Dermis microvascular lymphatic vessel endothelial cell (primary cell): ENCODE results near the gene ANXA1. TPM values are rescaled to one million over a fixed set of nuclear protein-coding genes. Genes with fewer than 3 reads are reported as not detected.

ENCODE experiments used
- DNase-seq, 2 donors: peaks; one replicate each; pipeline versions ENCODE4 v3.0.0 to v3.0.0-alpha.2; 2010; ENCODE audit warnings: low read depth in 2 of 2
- total RNA-seq: library from RNA; depleted of rRNA; stranded (reverse); fragments of >200 nt; gene quantifications from 2 replicates; pipeline ENCODE4 v1.2.1, GENCODE V29; 2014

ANXA1 gene, protein sequence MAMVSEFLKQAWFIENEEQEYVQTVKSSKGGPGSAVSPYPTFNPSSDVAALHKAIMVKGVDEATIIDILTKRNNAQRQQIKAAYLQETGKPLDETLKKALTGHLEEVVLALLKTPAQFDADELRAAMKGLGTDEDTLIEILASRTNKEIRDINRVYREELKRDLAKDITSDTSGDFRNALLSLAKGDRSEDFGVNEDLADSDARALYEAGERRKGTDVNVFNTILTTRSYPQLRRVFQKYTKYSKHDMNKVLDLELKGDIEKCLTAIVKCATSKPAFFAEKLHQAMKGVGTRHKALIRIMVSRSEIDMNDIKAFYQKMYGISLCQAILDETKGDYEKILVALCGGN
- total RNA-seq: 541 and 583 TPM in 2 replicates

DNA sequence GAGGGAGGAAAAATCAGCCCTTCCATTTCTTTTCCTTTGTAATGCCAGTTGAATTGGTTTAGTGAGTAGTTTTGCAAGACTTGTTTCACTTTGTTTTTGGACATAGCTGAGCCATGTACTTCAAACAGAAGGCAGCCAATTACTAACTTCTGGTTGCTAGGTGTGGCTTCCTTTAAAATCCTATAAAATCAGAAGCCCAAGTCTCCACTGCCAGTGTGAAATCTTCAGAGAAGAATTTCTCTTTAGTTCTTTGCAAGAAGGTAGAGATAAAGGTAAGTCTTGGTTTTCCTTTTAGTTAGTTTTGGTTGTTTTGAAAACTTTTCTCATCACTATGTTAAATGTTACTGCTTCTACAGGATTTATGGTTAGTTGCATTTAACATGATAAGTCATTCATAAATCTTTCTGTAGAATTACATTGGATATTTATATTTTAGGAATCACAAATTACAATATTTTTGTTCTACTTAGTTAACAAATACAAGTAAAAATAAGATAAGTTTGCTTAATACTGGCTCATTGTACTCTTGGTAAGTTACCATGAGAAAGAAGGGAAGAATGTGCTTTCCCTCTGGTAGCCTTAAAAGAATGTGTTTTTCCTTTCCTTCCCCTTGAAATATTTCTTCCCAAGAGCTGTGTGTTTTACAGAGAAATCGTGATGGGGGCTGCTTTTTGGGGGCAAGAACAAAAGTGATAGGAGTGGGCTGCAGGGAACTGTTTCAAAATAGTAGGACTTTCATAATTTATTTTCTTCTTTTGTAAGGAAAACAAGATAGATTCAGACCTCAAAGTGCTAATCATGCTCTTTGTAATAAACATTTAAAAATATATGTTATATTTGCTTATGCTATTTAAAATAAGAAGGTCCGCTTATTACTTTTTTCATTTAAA lies at the start of gene ANXA1:
ANXA1 (plus strand) TSS at position 213 of the 890 bp plus-strand sequence. CDS start 6,671 bp downstream, outside the sequence.
- DNase-seq: peak; percentile 88 to 91

DNA sequence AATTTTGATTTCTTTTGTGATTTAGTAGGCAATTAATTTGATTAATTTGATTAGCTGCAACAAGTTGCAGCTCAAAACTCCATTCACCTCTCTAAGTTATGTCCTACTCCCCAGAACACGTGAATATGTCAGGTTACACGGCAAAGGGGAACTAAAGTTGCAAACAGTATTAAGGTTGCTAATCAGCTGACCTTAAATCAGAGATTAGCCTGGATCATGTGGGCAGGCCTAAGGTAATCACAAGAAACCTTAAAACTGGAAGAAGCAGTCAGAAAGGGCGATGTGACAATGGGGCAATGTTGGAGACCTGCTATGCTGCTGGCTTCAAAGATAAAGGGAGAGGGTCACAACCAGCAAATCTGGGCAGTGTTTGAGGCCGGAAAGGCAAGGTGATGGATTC lies 47.3 kb upstream of the ANXA1 start:
- DNase-seq: peak; percentile 31 to 35

DNA sequence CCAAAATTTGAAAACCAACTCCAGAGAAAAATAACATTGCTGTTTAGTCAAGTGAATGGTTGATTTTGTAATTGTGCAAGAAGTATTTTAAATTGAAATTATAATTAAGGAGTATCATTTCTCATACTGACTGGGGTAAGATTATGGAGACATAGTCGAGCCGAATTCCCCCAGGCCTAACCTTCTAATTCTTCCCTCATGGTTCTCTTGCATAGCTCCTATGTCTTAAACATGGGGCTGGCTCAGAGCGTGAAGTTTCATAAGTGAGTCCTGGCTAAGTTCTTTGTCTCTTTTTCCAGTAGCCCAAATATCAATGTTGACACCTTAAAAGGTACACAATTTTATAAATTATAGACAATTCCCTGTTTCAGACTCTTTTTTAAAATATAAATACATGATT lies 46.7 kb upstream of the ANXA1 start:
- DNase-seq: no peak

DNA sequence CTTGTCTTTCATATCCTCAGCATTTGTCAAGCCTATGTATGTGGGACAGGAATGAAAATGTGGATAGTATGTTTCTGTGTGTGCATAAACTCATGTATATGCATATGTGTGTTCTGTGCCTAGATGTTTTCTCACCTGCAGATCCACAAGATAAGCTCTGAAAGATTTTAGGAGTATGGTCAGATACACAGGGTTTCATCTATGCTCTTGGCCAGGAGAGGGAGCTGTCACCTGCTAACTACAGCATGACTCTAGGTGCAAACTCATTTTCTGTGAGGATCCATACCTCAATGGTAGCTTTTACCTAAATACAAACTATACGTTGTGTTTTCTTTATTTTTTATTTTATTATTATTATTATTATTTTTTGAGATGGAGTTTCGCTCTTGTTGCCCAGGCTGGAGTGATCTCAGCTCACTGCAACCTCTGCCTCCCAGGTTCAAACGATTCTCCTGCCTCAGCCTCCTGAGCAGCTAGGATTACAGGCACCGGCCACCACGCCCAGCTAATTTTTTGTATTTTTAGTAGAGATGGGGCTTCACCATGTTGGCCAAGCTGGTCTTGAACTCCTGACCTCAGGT lies 44.1 kb upstream of the ANXA1 start:
- peak; percentile 55 to 66 for DNase-seq

DNA sequence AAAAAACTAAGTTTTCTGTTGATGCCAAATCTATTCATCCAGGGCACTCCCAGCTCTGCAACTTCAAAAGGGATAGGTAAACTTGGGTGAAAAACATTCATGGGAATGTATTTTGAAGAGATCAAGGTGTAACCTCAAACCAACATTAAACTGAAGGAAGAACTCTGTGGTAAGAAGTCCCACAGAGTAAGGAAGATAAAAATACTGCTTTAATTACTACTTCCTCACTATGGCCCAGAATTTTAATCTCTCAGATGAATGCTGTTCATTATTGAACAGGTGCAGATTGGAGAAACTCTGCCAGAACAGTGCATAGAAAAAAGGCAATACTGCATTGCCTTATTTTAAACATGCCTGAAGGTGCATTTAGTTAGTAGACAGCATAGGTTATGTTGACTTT lies 37.6 kb upstream of the ANXA1 start:
- no peak for DNase-seq

DNA sequence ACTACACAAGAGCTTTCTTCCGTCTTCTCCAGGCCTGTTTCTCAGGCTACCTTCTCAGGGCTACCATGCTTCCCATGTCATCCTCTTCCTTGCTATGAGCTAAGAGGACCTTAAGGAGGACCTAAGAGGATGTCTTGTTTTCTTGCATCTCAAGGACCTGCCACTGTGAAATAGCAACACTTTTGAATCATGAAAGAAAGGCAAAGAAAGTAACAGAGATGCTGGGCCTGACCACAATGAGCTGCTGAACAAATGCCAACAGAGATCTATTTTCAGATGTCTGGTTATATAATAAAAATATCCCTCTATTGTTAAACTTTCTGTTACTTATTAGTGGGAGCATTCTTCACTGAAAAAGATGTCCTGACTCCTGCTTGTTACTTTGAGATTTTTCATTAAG lies 36.7 kb upstream of the ANXA1 start:
- DNase-seq: no peak

DNA sequence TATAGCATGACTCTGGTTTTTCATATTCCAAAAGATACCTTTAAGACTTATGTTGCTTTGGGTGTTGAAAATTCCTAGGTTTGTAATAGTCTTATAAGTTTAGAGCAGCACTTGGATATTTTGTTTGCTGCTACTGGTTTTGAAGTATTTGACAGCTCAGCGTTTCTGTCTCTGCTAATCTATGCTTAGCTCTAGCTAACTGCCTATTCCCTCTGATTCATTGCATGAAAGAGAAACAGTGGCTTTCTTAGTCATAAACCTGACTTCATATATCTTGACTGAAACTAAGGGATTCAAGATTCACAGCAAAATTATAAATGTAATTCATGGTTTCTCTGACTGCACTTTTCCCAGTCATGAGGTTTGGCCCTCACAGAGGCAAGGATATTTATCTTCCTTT lies 35.6 kb upstream of the ANXA1 start:
- DNase-seq: no peak

DNA sequence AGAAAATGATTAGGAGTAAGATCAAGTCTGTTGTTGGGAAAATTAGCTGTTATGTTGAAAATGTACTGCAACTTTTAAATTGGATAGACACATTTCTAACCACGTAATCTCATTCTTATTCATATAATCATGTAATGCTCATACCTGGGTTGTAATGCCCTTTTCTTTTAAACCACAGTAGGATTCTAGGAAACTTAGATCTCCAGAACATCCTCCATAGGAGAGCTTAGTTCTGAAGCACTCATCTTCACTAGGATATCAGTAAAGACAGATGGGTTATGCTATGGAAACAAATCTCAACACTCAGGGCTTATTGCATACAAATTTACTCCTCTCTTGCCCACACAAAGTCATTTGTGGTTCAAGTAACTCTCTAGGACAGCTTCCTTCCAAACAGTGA lies 34.8 kb upstream of the ANXA1 start:
- no peak for DNase-seq

DNA sequence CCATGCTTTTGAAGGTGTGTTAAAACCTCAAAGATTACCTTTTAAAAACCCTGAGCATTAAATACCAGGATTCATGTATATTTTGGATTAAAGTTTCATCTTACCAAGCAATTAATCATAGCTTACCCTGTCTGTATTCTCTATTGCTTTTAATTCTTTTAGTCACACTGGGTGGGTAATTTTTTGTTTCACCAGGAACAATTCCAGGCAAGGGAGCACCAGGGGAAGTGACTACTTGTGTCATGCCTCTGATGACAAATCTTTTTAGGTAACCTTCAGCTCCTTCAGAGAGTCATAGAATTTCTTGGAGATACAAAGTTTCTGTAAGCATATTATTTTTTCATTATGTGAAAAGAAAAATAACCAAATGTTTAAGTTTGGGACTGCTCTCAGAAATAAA lies 33.4 kb upstream of the ANXA1 start:
- DNase-seq: peak in 1 of 2 donors; percentile 34

DNA sequence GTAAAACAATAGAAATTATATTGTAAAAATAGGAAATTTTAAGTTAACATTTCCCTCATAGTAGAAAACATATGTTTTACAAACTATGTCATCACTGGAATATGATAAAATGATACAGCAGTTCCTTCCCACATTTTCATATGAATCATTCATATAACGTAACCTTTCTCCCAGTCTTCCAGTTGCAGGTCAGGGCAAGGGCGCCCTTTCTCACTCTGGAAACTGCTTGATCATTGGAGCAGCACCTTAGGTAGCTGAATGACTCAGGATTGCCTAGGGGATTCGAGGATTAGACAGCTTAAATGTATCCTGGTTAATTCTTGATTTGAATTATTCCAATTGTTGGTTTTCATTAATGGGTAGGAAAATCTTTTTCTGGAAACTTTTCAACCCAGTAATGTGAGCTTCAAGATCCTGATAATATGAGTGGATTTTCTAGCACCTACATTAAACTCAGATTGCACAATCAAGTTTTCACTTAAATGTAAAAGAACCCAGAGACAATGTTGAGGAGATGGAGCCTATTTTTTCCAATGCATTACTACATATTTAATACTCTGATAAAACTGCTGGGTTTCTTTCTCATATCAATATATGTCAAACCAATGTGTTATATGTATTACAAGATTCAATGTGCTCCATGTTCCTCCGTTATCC lies 32.6 kb upstream of the ANXA1 start:
- peak in 1 of 2 donors; percentile 67 for DNase-seq

DNA sequence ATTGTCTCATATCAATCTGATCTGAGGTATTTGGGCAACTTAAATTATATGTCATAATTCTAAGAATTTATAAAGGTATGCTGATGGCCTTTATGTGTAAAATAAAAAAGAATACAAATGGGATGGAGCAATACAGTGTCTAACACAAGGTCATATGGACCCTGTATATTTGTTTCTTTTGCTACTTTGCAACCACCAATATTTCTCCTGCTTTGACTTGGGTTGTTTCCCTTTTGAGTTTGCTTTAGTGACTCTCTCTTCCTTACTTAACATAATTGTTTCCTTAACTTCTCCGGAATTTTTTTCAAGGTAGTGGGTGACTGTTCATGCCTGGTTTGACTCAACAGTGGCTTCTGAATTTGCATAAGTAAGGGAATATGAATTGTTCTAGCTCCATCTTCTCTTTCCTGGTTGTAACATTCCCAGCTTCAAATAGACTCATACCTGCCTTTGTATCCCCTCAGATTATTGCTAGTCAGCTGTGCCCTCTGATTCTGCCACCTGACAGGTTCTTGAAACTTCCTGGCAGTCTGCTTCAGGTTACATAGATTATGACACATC lies 30.2 kb upstream of the ANXA1 start:
- peak in 1 of 2 donors; percentile 35 for DNase-seq

DNA sequence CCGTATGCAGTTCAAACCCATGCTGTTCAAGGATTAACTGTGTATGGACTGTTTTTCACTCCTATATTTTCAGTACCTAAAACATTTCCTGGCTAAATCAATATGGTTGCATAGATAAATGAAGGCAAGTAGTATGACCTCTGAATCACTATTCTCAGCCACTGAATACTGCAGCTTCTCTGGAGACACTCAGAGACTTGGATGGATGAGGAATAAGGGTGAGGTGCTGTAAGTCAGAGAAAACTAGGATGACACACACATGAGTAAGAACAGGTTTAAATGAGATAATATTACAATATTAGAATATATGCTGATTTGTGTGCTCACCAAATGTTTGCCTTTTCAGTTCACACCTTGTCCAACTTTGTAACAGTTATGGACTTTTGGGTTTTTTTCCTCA lies 26.0 kb upstream of the ANXA1 start:
- DNase-seq: no peak

DNA sequence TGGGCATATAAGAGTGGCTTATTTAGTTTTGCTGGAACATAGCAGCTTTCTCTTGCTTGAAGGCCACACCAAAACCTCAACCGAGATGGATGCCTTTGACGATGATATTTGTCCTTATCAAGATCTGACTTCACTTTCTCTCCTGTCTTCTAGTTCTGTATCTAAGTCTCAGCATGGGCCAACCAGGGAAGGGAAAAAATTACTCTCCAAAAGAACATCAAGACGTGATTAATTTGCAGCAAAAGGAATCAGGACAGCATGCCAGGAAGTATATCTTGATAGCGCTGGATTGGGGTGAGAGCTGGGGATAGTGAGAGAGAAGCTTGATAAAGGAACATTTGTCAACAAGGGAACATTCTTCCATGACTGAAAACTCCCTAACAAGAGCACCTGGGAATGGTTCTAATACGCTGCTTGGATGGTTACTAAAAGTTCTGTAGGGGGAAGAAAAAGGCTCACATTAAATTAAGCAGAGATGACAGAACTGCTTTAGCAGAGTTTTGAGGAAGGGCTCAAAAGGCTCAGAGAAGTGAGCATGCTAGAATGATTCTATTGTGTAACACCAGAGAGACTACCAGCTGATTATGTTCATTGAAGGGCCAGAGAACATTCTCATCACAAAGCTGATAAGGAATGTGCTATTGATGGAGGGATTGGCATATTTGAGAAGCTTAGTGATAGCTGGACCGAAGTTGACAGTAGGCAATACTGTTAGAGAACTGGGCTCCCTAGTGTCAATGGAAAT lies 21.6 kb upstream of the ANXA1 start:
- no peak for DNase-seq

DNA sequence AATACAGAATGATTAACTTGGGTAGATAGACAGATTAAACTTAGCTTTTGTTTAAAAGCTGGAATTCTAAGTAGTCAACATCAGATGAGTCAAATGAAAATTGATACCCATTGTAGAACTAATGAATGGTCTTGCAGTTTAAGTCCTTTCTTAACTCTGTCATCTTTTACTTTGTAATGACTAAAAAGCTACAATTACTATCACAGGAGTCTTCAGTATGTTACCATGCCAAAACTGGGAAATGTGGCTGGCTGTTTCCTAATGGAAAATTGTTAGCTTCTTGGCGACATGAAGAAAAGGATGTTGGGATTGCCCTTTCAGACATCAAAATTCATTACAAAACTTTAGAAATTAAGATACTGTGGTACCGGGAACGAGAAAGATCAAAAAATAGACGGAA lies 20.2 kb upstream of the ANXA1 start:
- no peak for DNase-seq

DNA sequence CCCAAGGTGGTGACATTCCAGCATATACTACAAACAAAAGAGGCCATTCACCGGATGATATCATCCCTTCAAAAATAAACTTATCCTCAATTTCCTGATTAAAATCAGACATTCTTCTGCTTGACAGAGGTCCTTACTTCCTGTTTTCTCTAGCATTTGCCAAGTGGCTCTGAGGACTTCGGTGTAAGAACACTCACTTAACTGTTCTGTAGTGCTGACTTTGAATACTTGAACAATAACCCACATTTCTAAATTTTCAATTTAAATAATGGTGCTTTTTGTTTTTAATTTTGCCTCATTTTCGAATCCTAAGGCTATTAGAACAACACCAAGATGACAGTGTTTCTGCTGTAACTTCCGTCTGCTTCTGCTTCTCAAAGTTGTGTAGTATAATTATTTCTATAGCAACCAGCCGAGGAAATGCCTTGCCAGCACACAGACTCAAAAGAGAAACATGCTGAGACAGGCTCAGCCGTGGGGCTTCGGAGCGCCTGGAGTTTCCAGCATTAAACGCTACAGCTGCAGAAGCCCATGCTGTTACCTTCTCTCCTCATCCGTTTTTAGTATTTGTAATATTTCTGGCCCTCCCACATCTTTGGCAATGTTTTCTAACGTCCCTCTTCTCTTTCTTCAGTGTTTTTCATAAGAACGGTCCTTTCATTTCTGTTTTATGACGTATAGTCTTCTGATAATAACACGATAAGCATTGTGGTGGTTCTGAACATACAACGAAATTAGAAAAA lies 19.5 kb upstream of the ANXA1 start:
- peak; percentile 86 to 92 for DNase-seq

DNA sequence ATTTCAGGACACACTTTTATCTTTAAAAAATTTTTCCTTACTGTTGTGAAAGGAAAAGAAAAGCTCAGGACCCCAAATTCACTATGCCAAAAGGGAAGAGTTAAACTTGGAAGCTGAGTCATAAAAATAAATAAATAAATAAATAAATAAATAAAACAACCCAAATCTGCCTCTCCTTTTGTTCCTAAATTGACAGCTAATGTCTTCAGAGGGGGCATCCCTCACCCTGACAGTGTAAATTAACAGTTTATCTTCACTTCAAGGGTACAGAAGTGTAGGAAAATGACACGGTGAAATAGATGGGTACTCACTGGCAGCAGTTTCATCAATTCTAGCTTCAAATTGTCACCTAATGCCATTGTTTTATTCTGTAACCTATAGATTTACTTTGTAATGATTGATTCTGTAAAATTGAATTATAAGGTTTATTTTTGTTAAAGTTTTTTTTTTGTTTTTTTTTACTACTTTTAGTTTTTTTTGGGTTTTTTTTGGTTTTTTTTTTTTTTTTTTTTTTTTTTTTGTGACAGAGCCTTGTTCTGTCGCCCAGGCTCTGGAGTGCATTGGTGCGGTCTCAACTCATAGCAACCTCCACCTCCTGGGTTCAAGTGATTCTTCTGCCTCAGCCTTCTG lies 18.5 kb upstream of the ANXA1 start:
- DNase-seq: no peak

DNA sequence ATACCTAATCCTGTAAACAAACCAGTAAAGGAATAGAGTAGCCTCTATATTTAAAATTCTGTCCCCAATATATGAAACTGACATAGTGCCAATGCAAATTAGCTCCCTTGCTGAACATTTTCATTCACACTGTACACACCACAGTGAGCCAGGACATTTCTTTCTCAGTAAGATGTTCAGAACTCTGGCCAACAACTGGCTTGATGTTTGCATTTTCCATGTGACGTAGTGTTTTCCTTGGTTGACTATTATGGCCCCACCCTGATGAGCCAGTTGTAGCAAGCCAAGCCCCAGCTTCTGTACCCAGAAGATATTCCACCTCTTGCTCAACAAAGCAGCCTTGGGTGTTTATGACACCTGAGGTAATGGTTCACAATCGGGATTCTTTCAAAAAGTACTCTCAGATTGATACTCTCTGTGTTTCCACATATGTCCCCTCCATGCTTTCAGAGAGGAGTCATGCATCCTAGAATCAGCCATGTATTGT lies 17.7 kb upstream of the ANXA1 start:
- DNase-seq: peak; percentile 40 to 56

DNA sequence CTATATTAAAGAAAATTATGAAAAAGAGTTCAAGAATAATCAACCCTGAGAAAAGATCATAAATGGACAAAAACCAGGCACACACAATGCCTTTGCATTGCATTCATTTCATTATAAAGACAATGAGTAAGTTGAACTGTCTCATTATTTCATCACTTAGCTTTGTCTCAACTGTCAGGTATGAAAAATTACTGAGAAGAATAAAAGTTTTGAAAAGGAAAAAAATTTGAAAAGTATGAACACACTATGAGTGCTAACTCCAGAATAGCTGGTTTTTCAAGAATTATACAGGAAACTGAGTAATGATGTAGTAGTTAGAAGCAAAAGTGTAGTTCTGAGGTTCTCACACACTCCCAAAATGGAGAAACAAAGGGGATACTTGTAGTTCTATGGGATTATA lies 16.3 kb upstream of the ANXA1 start:
- no peak for DNase-seq

DNA sequence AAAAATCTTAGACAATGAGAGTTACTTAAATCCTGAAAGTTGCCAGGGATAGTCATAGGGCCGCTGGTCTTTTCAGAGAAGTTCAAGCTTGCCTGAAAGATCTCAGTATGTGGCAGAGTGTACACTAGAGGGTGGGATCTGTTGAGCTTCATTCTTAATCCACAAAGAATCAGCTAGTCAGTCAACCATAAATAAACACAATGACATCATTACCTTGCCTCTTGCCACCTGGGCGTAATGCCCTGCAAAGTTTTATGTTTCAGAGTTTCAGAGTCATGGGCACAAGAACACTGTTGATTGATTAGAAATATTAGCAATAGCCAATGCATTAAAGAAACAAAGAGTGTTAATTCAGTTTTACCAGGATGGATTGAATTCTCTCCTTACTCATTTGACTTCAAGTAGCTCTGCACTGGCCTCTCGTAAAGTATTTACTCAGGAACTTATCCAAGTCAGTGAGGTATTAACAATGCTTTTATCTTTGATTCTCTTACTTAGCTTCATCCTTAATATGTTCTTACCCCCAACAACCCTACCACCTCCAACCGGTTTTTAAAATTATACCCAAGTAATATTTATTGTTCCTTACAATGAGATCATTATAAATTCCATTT lies 14.3 kb upstream of the ANXA1 start:
- DNase-seq: no peak
